OCI-LY3 (cell line): Measurements from ENCODE around the gene PGLYRP4.

Source experiments
- H2AFZ ChIP-seq: fragments of 200-600, 300-600 bp; shearing (Covaris generic); 2 replicates; pipeline ENCODE4 v1.6.0; 2014; ENCODE audit warnings: antibody characterized with exemption, low read depth, low read length
- H3K27ac ChIP-seq: fragments of 200-600, 300-600 bp; sonication (generic); 2 replicates; pipeline ENCODE4 v1.5.1; 2014; ENCODE audit warnings: mild to moderate bottlenecking, low read length, moderate library complexity, mixed read lengths
- H3K27me3 ChIP-seq: fragments of 200-600, 300-600 bp; sonication (generic); 2 replicates; pipeline ENCODE4 v1.6.1; 2014; ENCODE audit warnings: low read depth, low read length, mixed read lengths
- H3K36me3 ChIP-seq: fragments of 200-600, 300-600 bp; sonication (generic); replicated peaks from 2 replicates; pipeline ENCODE3; 2014; ENCODE audit warnings: low read depth, low read length, mixed read lengths
- H3K4me1 ChIP-seq: fragments of 300-600, 200-600 bp; sonication (generic); 2 replicates; pipeline ENCODE4 v1.6.1; 2014; ENCODE audit warnings: low read length, mixed read lengths
- H3K4me2 ChIP-seq: fragments of 200-600, 300-600 bp; sonication (generic); 2 replicates; pipeline ENCODE4 v1.6.1; 2014; ENCODE audit warnings: low read length, mixed read lengths
- H3K4me3 ChIP-seq: fragments of 300-600, 200-600 bp; sonication (generic); 2 replicates; pipeline ENCODE4 v1.5.1; 2014; ENCODE audit warnings: antibody characterized with exemption, mild to moderate bottlenecking, low read length, moderate library complexity
- H3K79me2 ChIP-seq: fragments of 300-600, 200-600 bp; shearing (Covaris generic); 2 replicates; pipeline ENCODE4 v1.6.1; 2014; ENCODE audit warnings: mild to moderate bottlenecking, low read length, mixed read lengths
- H3K9ac ChIP-seq: fragments of 300-600, 200-600 bp; shearing (Covaris generic); 2 replicates; pipeline ENCODE4 v1.6.0; 2014; ENCODE audit warnings: mild to moderate bottlenecking, low read length, moderate library complexity
- H3K9me3 ChIP-seq: fragments of 200-600, 300-600 bp; shearing (Covaris generic); 2 replicates; pipeline ENCODE4 v1.6.1; 2014; ENCODE audit warnings: low read length, mixed read lengths; ENCODE audit not compliant: insufficient read depth
- H4K20me1 ChIP-seq: fragments of 200-600, 300-600 bp; sonication (generic); 2 replicates; pipeline ENCODE4 v1.6.1; 2016; ENCODE audit warnings: low read length, mixed read lengths; ENCODE audit not compliant: insufficient read depth
- CTCF ChIP-seq: fragments of 200-600, 300-600 bp; sonication (generic); IDR thresholded peaks from 2 replicates; pipeline ENCODE4 v1.5.1; 2014; ENCODE audit warnings: antibody characterized with exemption, low read length, low read depth
- EZH2phosphoT487 ChIP-seq: fragments of 200-600 bp; shearing (Covaris generic); IDR thresholded peaks from 2 replicates; pipeline ENCODE4 v1.6.1; 2018; ENCODE audit warnings: antibody characterized with exemption, mixed run types, low read depth

PGLYRP4 gene

GRCh38 chr1:153386500-153386901 is 37.9 kb upstream of the PGLYRP4 start:
- H3K4me3 ChIP-seq, result no peak overlapping the region

GRCh38 chr1:153384958-153385580 is 36.4 kb upstream of the PGLYRP4 start:
- Histone ChIP-seq H4K20me1 (no peaks in the 10 kb centered on the region), H3K4me3 (no peak overlapping the region), H3K79me2 (no peaks in the 10 kb centered on the region), H3K27ac (no peak overlapping the region), H3K4me1 (no peaks in the 10 kb centered on the region), H3K27me3 (peaks cover 78% of the 10 kb centered on the region), H3K9me3 (no peaks in the 10 kb centered on the region), H3K4me2 (no peak overlapping the region), H3K36me3 (no peaks in the 10 kb centered on the region), H2AFZ (no peak overlapping the region), H3K9ac (no peak overlapping the region)
- TF ChIP-seq CTCF, result no peak

More at GRCh38 chr1:153386500-153386901, 37.9 kb upstream of the PGLYRP4 start:
- Histone ChIP-seq H4K20me1 (no peaks in the 10 kb centered on the region), H3K79me2 (no peaks in the 10 kb centered on the region), H2AFZ (no peak overlapping the region), H3K36me3 (no peaks in the 10 kb centered on the region), H3K9me3 (no peaks in the 10 kb centered on the region), H3K27ac (no peak overlapping the region), H3K9ac (no peak overlapping the region), H3K27me3 (peaks cover 85% of the 10 kb centered on the region), H3K4me2 (no peak overlapping the region), H3K4me1 (no peaks in the 10 kb centered on the region)
- TF ChIP-seq EZH2phosphoT487, result no peak

GRCh38 chr1:153380711-153381110 is 32.1 kb upstream of the PGLYRP4 start:
- Histone ChIP-seq H3K4me2 (no peak overlapping the region), H3K79me2 (no peaks in the 10 kb centered on the region), H3K4me3 (no peak overlapping the region), H3K36me3 (no peaks in the 10 kb centered on the region), H3K27me3 (peaks cover 72% of the 10 kb centered on the region), H3K9ac (no peak overlapping the region), H3K27ac (no peak overlapping the region), H3K9me3 (no peaks in the 10 kb centered on the region), H3K4me1 (no peaks in the 10 kb centered on the region), H2AFZ (no peak overlapping the region), H4K20me1 (no peaks in the 10 kb centered on the region)
- TF ChIP-seq CTCF (no peak), EZH2phosphoT487 (no peak)

- H3K4me3 ChIP-seq, result no peak overlapping the region
- H3K9ac ChIP-seq, result no peak overlapping the region
- H3K27ac ChIP-seq, result no peak overlapping the region
- no peaks in the 10 kb centered on the region for H4K20me1 ChIP-seq
- no peak overlapping the region for H2AFZ ChIP-seq
- no peak overlapping the region for H3K4me2 ChIP-seq
- no peak for TF ChIP-seq EZH2phosphoT487
- no peaks in the 10 kb centered on the region for H3K4me1 ChIP-seq
- H3K36me3 ChIP-seq, result no peaks in the 10 kb centered on the region
- no peaks in the 10 kb centered on the region for H3K9me3 ChIP-seq
- H3K79me2 ChIP-seq, result no peaks in the 10 kb centered on the region
- peaks cover 68% of the 10 kb centered on the region for H3K27me3 ChIP-seq
Observed at GRCh38 chr1:153379591-153379990, 30.9 kb upstream of the PGLYRP4 start.

GRCh38 chr1:153375511-153375910 is 26.9 kb upstream of the PGLYRP4 start, which contains the start of gene S100A12:
S100A12 (minus strand) TSS chr1:153375621; CDS start chr1:153374592, 1,029 bp downstream.
- TF ChIP-seq EZH2phosphoT487 (no peak), CTCF (no peak)
- Histone ChIP-seq H3K4me2 (no peak within 1 kb of the TSS), H3K79me2 (no peaks in the 10 kb centered on the region), H3K4me1 (peaks cover 5% of the 10 kb centered on the region; the same call in 1 of the 2 replicates), H3K36me3 (no peaks in the 10 kb centered on the region), H3K4me3 (no peak within 1 kb of the TSS), H4K20me1 (no peaks in the 10 kb centered on the region), H3K27ac (no peak within 1 kb of the TSS), H3K9me3 (no peaks in the 10 kb centered on the region), H3K9ac (no peak within 1 kb of the TSS), H3K27me3 (peaks cover 56% of the 10 kb centered on the region), H2AFZ (no peak within 1 kb of the TSS)
